Nucleus accumbens (tissue), 56 donors: ENCODE results near the gene CRELD2.

ENCODE experiments used
- DNase-seq, 56 donors: peaks; one replicate each; lab custom pipeline; 2025; lab: John Stamatoyannopoulos, UW

Gene CRELD2

GRCh38 chr22:49975543-49976389 lies 57.3 kb downstream of the CRELD2 start:
- DNase-seq = peak in 2 of 56 donors; percentile 28 to 45

- peak in 16 of 56 donors; percentile 29 to 72 (median 47) for DNase-seq
These were observed 58.2 kb downstream of the CRELD2 start for GRCh38 chr22:49976439-49977175.
